Kasumi-1 (cell line): ENCODE data around the gene ASTN1.

Source experiments
- DNase-seq, 2 experiments: peaks; one replicate each; lab custom pipeline; 2025; lab: John Stamatoyannopoulos, UW

ASTN1 gene

DNA sequence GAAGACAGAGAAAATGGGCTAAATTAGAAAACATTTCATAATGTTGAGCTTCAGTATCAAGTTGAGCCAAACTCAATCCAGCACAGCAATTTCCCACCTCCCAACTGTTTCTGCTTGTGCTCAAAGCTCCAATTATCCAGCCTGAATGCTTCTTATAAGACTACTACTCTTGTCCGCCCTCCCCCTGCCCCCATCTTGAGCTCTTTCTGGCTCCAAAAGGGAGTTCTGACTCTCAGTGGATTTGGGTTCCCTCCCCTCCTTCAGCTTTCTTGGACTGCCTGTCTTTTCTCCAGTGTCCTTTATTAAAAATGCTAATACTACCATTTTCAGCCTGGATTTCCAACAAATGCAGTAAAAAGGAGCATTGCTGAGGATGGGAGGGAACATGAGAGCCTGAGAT, 174.8 kb downstream of the ASTN1 start:
- no peak for DNase-seq

DNA sequence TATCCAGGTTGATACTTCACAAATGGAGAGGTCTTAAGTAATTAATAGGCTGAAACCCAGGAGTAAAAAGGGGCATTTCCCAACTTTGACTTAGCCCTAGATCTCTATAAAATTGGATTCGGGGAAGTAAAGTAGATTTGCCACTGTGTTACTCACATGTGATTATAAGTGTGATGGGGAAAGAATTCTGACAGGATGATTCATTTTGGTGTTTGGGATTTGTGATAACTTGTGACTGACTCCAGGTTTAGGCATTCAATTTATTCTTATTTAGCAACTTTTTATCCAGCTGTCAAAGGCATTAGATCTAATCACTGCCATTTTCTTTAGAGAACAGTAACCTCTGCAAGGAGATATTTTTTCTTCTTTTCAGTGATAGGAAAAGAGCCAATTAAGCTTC, 175.5 kb downstream of the ASTN1 start:
- no peak for DNase-seq

DNA sequence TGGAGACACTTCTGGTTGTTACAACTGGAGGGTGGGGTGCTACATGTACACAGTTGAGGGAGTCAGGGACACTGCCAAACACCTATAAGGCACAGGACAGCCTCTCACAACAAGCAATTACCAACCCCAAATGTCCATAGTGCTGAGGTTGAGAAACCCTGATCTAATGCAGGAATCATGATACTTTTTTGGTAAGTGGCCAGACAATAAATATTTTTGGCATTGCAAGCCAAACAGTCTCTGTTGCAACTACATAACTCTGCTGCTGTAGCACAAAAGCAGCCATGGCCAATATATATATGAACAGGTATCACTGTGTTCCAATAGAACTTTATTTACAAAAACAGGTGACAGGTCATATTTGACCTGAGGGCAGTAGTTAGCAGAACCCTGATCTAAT, 177.5 kb downstream of the ASTN1 start:
- no peak for DNase-seq

DNA sequence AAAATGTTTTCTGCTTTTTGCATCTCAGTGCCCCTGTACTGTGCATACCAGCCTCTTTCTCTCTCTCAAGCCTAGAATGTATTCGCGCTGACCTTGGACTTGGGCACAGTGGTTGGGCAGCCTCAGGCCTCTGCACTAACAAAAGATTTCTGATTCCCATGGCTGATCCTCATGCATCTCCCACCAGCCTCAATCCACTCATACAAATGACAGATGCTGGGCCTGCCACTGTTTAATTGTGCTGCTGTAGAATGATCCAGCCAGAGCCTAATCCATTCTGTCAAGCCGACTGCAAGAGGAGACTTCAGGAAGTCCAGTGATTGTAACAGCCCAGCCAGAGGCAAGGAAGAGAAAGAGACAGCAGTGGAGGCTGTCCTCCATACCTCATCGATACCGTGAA, 180.8 kb downstream of the ASTN1 start:
- DNase-seq = no peak

DNA sequence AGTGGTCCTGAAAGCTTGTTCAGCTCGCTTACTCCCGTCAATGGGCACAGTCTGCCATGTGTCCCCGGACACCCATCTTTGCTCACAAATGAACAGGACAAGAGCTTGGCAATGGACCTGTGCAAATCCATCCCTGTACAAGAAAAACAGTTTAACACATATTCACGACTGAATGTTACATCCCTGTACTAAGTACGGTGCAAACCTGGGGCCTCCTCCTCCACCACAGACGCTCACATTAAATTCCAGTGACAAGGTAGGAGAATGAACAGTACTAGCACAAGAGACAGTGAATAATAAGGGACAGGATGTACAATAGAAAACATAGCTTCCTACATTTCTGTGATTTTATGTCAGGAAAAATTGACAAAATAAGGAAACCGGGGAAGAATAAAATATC, 187.7 kb downstream of the ASTN1 start:
- DNase-seq = no peak

DNA sequence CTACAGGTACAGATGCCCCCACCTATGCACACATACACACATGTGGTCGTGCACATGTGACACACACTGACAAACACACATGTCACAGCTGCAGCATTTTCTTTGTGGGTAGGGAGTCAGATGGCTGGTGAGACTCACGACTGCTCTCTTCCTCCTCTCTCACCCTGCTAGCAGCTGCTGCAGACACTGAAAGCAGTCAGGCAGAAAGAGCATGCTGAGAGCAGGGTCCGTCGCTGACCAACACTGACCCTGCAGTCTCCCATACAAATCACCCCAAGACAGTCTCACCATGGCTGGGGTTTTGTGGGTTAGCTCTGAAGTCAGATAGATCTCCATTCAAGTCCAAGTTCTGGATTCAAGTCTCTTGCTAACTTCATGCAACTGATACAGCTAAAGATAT, 188.3 kb downstream of the ASTN1 start:
- DNase-seq = no peak

DNA sequence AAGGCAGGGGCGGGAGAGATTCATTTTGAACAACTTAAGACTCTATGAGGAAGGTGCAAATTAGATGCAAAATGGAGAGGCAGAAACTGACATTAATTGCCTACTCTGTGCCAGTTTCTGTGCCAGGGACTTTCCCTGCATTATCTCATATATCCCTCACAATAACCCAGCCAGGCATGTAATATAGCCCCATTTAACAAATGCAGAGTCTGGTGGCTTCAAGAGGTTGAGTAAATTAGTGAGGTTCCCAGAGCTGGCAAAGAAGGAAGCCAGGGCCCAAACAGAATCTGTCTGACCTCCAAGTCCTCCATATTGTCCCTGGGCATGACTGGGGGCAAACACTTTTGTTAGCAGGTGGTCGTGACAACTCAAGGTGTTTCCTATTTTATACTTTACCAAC, 199.8 kb downstream of the ASTN1 start:
- DNase-seq = no peak

DNA sequence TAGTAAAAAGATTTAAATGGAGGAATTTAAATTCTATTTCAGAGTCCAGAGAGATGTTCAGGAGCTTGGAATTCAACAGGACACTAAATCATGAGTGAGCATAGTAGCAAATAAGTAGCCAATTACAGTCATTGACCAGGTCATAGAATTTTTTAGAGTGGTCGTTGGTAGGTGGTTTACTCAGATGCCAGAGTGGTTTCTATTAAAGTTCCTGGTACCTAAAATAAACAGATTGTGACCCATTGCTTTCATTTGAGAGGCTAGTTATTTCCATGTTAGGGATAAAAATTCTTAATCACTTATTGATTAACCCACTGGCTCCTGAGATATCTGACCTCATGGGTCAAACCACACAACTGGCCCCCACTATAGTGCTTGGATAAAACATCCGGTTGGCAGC, 201.3 kb downstream of the ASTN1 start:
- DNase-seq = no peak

DNA sequence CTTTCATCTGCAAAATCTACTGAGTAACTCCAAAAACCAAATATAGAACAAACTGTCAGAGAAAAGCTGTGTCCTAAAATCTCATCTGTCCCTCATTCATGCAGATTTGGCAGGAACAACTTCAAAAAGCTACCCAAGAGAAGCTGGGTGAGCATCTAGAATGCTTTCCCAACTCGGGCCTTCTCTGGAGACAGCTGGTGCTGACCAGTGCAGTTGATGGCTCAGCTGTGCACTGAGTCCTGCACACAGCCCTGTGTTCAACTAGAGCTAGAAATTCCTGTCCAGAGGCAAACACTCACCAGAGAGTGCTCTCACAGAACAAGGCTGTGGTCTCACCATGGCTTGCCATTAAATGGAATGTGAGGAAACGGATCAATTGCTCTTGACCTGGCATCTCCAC, 202.8 kb downstream of the ASTN1 start:
- DNase-seq = no peak

DNA sequence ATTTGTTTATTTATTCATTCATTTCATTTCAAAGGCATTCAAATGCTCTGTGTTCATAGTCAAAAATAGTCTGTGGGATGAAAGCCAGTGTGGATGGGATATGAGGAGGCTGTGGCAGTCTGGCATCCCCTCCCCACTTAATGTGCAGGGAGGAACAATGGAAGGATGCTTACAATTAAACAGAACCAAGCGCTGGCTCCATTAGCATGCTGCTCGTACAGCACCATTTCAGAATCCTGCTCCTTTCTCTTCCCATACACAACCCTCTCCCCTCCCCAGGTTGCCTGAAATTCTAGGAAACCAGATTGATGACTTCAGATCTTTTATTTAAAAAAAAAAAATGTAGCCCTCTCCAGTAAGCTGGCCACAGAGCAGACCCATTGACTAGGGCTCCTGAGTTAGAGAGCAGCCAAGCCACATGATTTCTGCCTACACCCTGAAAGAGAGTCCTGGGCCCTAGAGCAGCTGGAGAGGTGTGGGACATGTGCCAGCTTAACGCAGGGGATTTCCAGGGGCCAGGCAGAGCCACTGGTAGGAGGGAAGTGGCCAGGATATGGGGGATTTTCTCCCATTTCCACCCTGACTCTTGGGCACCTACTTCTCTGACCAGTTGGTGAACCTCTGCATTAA, 205.2 kb downstream of the ASTN1 start:
- no peak for DNase-seq

DNA sequence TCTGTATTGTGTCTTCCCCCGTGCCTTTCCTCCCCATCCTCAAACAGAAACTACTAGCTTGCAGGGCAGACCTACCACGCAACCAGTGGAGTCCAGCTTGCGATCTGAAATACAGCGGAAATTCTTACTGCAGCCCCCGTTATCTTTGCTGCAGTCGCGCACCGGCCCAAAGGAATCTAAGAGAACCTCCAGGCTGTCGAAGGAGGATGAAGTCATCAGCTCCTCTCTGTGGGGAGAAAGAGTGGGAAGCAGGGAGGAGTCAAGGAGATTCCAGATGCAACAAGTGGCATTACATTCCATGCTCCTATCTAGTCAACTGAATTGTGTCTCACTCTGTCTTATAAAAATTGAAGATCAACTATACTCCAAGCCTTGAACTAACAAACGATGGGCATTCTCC, 206.9 kb downstream of the ASTN1 start:
- DNase-seq = no peak

DNA sequence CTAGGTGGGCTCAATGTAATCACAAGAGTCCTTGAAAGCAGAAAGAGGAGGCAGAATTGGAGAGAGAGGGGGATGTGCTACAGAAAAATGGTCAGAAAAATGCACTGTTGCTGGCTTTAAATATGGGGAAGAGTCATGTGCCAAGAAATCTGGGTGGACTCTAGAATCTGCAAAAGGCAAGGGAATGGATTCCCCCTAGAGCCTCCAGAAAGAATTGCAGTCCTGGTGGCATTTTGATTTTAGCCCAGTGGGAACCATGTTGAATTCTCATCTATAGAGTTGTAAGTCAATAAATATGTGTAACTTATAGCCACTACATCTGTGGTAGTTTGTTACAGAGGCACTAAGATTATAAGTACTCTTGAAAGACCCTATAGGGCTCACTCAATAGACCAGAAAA, 210.3 kb downstream of the ASTN1 start:
- DNase-seq = no peak

DNA sequence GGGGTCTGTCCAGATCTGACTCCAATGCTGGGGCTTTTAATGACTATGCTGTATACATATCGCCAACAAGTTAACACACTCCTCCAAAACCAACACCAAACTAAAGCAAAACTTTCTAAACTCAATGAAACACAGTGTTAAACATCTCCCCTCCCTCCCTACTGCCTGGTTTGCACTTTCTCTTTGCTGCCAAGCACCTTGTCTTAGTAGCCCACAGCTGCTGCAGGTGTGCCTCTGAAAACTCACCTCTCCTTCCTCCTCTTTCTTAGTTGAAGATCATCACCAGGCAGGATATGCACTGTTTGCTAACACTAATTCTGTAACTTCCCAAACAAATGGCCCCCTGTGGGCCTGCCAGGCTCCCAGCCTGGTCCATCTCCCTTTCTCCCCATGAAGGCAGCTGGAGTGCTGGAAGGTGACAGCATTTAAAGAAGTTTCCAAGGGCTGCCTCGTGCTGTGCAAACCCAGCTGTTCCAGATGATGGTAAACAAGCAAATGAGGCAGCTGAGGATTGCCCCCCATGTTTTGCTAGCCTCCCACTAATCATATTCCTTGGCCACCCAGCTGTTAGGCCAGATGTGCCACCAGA, 213.7 kb downstream of the ASTN1 start:
- DNase-seq = no peak

DNA sequence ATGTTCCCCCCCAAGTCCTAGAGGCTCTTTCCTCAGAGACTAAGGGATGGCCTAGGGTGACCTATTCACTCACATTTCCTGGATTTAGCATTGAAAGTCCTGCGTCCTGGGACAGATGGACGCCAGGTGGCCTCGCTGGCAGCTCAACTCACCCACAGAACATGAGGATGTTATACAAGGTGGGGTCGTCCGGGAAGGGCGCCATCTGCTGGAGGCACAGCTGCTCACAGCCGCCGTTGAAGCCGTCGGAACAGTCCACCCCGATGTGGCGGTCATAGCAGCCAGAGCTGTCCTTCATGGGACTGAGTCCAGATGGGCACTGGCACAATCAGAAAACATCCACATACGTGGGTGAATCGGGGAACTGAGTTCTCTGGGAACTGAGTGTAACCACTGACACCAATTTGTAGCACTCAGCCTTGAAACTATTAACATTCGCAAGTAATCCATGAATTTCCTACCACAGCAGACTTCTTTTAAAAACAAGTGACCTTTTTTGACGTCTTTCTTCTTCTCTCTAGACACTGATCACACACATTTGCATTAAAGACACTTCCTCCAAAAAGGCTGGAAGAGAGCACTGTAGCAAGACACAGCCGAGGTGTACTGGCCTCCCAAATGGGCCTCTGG, 215.4 kb downstream of the ASTN1 start:
- DNase-seq = no peak

DNA sequence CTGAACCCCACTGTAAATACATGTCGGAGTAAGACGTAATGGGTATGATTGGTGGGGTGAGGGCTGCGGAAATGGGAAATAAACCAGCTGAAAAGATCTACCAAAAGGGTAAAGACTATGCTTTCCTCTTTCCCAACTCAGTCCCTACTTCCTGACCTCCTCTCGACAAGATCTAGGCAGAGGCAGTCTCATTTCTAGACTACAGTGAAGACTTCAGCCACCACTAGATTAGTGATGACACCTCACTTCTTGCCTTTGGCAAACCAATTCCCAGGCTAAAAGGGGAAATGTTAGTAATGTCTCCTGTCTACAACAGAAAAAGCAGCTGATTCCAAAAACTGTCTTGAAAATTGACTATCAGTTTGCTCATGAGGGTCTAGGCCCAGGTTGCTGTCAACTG, 219.9 kb downstream of the ASTN1 start:
- no peak for DNase-seq

DNA sequence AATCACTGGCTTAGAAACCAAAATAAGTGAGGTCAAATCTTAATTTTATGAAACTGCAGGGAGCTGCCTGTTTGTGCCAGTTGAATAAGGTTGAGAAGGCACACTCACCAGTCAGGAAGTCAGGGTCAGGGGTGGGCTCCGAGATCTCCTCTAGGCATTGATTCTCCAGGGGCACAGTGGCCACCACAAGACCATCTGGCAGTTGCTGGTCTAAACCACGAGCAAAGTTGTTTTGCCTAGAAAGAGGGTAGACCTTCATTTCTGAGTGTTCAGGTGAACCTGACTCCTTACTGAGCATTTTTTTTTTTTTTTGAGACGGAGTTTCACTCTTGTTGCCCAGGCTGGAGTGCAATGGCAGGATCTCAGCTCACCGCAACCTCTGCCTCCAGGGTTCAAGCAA, 220.7 kb downstream of the ASTN1 start:
- DNase-seq = no peak

DNA sequence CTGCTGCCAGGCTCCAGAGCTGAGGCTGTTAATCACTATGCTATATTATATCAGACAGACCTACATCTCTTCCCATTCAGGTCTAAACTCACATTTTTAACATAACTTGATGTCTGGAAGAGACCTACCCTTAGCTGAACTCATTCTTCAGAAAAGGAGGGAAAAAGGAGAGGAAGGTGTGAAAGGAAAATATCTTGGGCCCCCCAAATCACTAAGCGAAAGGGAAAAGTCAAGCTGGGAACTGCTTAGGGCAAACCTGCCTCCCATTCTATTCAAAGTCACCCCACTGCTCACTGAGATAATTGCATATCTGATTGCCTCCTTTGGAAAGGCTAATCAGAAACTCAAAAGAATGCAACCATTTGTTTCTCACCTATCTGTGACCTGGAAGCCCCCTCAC, 222.2 kb downstream of the ASTN1 start:
- DNase-seq = no peak

DNA sequence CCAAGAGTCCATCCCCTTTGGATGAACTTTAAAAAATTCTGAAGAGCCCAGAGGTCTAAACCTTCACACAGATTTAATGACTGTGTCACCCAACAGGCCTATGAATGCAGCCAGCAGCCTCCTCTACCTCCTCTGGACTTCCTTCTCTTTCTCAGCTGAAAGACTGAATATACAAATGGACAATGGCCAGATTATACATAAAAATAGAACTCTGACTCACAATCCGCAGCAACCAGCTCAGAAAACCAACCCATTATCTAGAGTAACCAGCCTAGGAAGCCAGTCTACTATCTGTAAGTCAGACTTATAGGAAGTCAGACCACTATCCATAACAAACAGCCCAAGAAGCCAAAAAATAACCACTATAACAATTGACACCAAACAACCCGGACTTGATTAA, 224.5 kb downstream of the ASTN1 start:
- DNase-seq = no peak

DNA sequence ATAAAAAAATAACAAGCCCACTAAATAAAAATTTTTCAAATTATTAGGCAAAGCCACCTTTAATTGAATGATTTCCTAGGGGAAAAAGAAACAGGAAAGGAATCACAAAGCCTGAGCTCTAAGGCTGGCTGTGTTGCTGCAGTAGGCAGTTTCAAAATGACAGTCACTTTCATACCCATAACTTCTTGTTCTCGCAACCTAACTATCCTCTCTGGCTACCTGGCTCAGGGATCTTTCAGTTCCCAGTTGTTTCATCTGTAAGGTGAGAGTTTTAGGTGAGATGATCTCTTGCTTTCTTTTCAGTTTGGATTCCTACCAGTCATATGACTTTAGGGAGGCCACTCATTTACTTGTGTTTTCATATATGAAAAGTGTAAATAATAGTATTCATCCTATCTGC, 226.1 kb downstream of the ASTN1 start:
- DNase-seq = no peak

DNA sequence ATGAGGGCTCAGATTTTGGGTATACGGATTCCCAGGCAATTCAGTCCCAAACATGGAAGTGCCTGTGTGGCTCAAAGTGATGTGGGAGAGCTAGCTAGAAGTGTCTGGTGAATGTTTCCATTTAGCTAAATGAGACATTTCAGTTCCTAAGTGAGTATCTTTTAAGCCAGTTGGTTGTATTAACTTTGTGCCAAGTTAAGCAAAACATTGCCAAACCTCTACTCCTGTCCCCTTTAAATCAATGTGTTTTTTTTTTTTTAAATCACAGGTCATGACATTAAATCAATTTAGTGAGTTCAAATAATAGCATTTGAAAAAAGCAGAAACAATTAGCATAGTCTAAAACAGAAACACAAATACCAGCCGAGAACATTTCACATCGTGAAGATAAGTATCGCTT, 230.1 kb downstream of the ASTN1 start:
- no peak for DNase-seq

DNA sequence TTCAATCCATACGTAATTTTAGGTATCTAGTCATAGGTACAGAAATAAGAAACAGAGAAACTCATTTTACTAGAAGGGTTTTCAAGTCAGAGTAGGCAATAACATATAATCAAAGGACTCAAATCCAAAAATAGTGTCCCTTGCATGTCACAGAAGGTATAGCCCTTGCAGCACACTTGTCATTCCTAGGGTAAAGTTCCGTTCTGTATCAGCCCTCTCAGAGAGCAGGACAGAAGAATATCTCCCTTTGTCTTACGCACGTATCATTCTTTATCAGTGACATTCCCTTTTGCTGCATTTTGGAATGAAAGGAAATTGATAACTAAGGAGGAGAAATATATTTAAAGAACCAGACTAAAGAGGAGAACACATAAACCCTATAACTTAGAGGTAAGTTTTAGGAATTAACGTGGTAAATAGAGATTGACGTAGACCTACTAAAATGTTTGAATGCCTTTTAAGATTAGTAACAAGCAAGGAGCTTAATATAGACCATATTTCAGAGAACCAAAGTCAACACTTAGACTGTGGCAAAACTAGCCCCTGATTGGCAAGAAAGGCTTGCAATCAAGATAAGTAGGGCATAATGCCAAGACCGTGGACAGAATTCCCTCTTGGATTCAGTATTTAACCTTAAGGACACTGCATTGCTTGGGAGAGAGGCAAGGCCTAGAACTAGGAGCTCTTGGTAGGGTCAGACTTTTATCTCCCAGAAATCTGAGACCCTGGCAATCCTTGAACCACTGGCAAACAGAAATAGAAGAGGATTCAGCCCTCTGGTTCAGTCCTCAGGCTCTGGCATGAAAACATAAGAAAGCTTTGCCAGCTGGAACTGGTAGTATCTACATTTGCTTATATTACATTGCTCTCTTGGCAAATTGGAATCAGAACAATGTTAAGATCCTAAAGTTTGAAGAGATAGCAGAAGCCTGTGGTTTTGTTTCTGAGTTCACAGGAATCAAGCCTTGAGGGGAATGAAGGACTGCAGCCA, 232.1 kb downstream of the ASTN1 start:
- DNase-seq = no peak

DNA sequence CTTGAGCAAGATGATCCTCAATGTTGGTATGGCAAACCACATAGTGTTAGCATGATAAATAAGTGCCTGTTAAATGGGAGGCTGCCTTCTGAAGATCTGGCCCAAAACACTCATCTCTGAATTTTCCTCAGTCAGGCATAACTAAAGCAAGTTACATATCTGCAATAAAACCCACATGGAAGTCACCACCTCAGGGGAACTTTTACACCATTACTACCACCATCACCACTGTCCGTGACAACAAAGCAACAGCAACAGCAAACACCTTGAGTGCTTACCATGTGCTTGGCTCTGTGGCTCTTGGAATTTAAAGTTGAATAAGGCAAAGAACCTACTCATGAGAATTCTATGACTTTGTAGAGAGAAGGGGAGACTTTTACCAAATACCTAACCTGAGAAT, 233.0 kb downstream of the ASTN1 start:
- no peak for DNase-seq
